Mesendoderm (in vitro differentiated cells): ENCODE measurements around the gene RAP1GDS1.
A peak's percentile ranks its signal among the peaks of the same experiment; 100 is the strongest.

Experiments
- DNase-seq: peaks from one replicate; pipeline ENCODE4 v3.0.0; 2013
- H2AK5ac ChIP-seq: 2 replicates; pipeline ENCODE4 v1.6.1; 2013; ENCODE audit warnings: low read length, inconsistent platforms
- H2BK120ac ChIP-seq: 2 replicates; pipeline ENCODE4 v1.6.1; 2013; ENCODE audit warnings: low read depth, mild to moderate bottlenecking, low read length, moderate library complexity, mixed read lengths
- H2BK15ac ChIP-seq: replicated peaks from 2 replicates; pipeline ENCODE4 v1.6.1; 2013; ENCODE audit warnings: low read depth, mild to moderate bottlenecking, moderate library complexity
- H2BK5ac ChIP-seq: 2 replicates; pipeline ENCODE4 v1.6.1; 2013; ENCODE audit warnings: low read length, inconsistent platforms
- H3K18ac ChIP-seq: 2 replicates; pipeline ENCODE4 v1.6.1; 2013; ENCODE audit warnings: mild to moderate bottlenecking, low read length, mixed read lengths
- H3K23ac ChIP-seq: one replicate; pipeline ENCODE4 v1.6.1; 2013; ENCODE audit warnings: low read length
- H3K27ac ChIP-seq: 2 replicates; pipeline ENCODE4 v1.5.1; 2013; ENCODE audit warnings: low read depth, mild to moderate bottlenecking, inconsistent platforms, low read length, moderate library complexity
- H3K27me3 ChIP-seq: 2 replicates; pipeline ENCODE4 v1.6.1; 2013; ENCODE audit warnings: low read length, control low read depth, mild to moderate bottlenecking, inconsistent platforms; ENCODE audit not compliant: insufficient read depth, poor library complexity
- H3K36me3 ChIP-seq: 2 replicates; pipeline ENCODE4 v1.6.1; 2013; ENCODE audit warnings: low read length, inconsistent platforms; ENCODE audit not compliant: control insufficient read depth, insufficient read depth
- H3K4ac ChIP-seq: one replicate; pipeline ENCODE4 v1.6.1; 2013; ENCODE audit warnings: low read depth, mild to moderate bottlenecking, low read length, moderate library complexity
- H3K4me1 ChIP-seq: 2 replicates; pipeline ENCODE4 v1.6.1; 2013; ENCODE audit warnings: low read depth, low read length, inconsistent platforms; ENCODE audit not compliant: control insufficient read depth
- H3K4me2 ChIP-seq: 2 replicates; pipeline ENCODE4 v1.6.1; 2013; ENCODE audit warnings: low read length
- H3K4me3 ChIP-seq: 2 replicates; pipeline ENCODE4 v1.5.1; 2013; ENCODE audit warnings: mild to moderate bottlenecking, low read length
- H3K56ac ChIP-seq: one replicate; pipeline ENCODE4 v1.6.1; 2013; ENCODE audit warnings: low read length
- H3K79me1 ChIP-seq: 2 replicates; pipeline ENCODE4 v1.6.1; 2013; ENCODE audit warnings: low read length, inconsistent platforms
- H3K79me2 ChIP-seq: 2 replicates; pipeline ENCODE4 v1.6.1; 2013; ENCODE audit warnings: mild to moderate bottlenecking, low read length; ENCODE audit not compliant: control insufficient read depth, insufficient read depth
- H3K9ac ChIP-seq: 2 replicates; pipeline ENCODE4 v1.6.1; 2013; ENCODE audit warnings: low read length, inconsistent platforms
- H4K5ac ChIP-seq: one replicate; pipeline ENCODE4 v1.6.1; 2013; ENCODE audit warnings: low read length
- H4K8ac ChIP-seq: one replicate; pipeline ENCODE4 v1.6.1; 2013; ENCODE audit warnings: low read depth, mild to moderate bottlenecking, control low read depth, low read length, moderate library complexity
- WGBS: extraction: QIAGEN DNeasy Blood & Tissue Kit; methylation state at CpG from one replicate; pipeline ENCODE4 v1.1.7; 2013; ENCODE audit warnings: low lambda C conversion rate, missing lambda C conversion rate; ENCODE audit not compliant: insufficient coverage; ENCODE audit errors: extremely low coverage; 5-methylcytosine and 5-hydroxymethylcytosine counted together

RAP1GDS1 gene

DNA sequence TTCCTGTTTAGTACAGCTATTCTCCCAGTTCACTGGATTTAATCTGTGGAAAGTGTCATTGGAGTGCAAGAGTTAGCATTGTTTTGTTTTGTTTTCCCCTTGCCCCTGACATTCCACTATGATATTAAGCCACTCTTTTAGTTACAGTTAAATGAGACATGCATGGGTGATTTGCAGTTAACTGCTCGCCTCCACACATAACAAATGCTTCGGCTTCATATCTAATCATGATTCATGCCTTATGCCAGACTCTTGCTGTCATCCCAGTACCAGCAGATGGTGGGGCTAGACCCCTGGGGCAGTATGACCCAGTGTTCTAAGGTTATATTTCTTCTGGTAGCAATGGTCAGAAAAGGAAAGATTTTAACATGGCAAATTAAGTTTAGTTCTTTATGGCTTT is 80.1 kb downstream of the RAP1GDS1 start:
- peak; percentile 54 for DNase-seq
- WGBS, result no CpG with 5 or more reads among the region's 2 CpGs

DNA sequence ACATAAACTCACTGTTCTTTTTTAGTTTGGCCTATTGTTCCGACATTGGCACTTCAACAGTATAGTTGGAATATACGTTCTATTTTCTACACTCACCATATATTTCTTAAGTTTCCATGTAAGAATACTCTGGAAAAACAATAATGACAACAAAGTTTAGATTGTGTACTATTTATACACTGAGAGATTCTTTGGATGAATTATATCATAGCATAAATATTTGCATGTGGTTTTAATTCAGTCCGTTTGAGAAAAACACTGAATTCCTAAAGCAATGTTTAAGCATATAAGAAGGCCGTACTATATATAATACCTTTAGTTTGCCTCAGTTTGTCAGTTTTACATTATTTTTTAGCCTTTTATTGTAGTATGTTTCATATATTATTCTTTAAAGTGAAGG is 82.4 kb downstream of the RAP1GDS1 start:
- no peak overlapping the region for H4K5ac ChIP-seq
- H2AK5ac ChIP-seq, result no peak overlapping the region
- no peaks in the 10 kb centered on the region for H3K79me2 ChIP-seq
- no peak overlapping the region for H3K4me2 ChIP-seq
- H4K8ac ChIP-seq, result no peak overlapping the region
- peaks cover 2% of the 10 kb centered on the region for H3K79me1 ChIP-seq
- no peak overlapping the region for H2BK5ac ChIP-seq
- no peak overlapping the region for H3K4ac ChIP-seq
- H3K36me3 ChIP-seq, result no peaks in the 10 kb centered on the region
- no peak overlapping the region for H2BK120ac ChIP-seq
- H3K9ac ChIP-seq, result no peak overlapping the region
- no CpG with 5 or more reads among the region's 4 CpGs for WGBS
- H3K27ac ChIP-seq, result no peak overlapping the region
- H3K56ac ChIP-seq, result no peak overlapping the region
- DNase-seq, result no peak
- no peak overlapping the region for H3K18ac ChIP-seq
- H3K4me1 ChIP-seq, result no peaks in the 10 kb centered on the region
- H3K4me3 ChIP-seq, result no peak overlapping the region
- no peak overlapping the region for H2BK15ac ChIP-seq
- H3K23ac ChIP-seq, result no peak overlapping the region
- no peaks in the 10 kb centered on the region for H3K27me3 ChIP-seq

More for the DNA sequence above, 80.1 kb downstream of the RAP1GDS1 start:
- no peak overlapping the region for H3K4me2 ChIP-seq
- H4K5ac ChIP-seq, result no peak overlapping the region
- H3K4me1 ChIP-seq, result no peaks in the 10 kb centered on the region
- no peak overlapping the region for H4K8ac ChIP-seq
- no peaks in the 10 kb centered on the region for H3K27me3 ChIP-seq
- no peak overlapping the region for H2BK5ac ChIP-seq
- H2BK120ac ChIP-seq, result no peak overlapping the region
- no peak overlapping the region for H3K23ac ChIP-seq
- no peak overlapping the region for H3K4ac ChIP-seq
- H2AK5ac ChIP-seq, result no peak overlapping the region
- no peaks in the 10 kb centered on the region for H3K79me2 ChIP-seq
- H3K27ac ChIP-seq, result no peak overlapping the region
- H3K56ac ChIP-seq, result no peak overlapping the region
- no peaks in the 10 kb centered on the region for H3K36me3 ChIP-seq
- H3K4me3 ChIP-seq, result no peak overlapping the region
- no peaks in the 10 kb centered on the region for H3K79me1 ChIP-seq
- H3K9ac ChIP-seq, result no peak overlapping the region
- H3K18ac ChIP-seq, result no peak overlapping the region
- H2BK15ac ChIP-seq, result no peak overlapping the region

DNA sequence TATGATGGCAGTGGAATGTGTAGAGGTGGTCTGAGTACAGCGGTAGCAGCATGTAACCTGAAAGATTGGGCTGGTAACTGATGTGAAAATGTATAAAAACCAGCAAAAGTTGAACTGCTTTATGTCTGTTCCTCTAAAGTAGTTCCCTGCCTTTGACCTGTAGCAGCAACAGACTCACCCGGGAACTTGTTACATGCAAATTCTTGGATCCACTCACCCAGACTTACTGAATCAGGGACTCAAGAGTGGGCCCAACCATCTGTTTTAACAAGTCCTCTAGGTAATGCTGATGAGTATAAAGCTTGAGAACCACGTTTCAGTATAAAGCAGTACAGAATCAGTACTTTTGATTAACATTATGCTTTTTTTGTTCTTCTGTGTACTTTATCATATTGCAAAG is 84.7 kb downstream of the RAP1GDS1 start:
- no peaks in the 10 kb centered on the region for H3K27me3 ChIP-seq
- H4K8ac ChIP-seq, result no peak overlapping the region
- H3K18ac ChIP-seq, result no peak overlapping the region
- no peak overlapping the region for H2BK15ac ChIP-seq
- no peak overlapping the region for H3K9ac ChIP-seq
- no CpG with 5 or more reads among the region's 3 CpGs for WGBS
- H2BK5ac ChIP-seq, result no peak overlapping the region
- H2BK120ac ChIP-seq, result no peak overlapping the region
- H3K4me3 ChIP-seq, result no peak overlapping the region
- no peaks in the 10 kb centered on the region for H3K79me2 ChIP-seq
- DNase-seq, result no peak
- H2AK5ac ChIP-seq, result no peak overlapping the region
- no peak overlapping the region for H3K4me2 ChIP-seq
- H3K27ac ChIP-seq, result no peak overlapping the region
- no peak overlapping the region for H3K56ac ChIP-seq
- no peak overlapping the region for H3K23ac ChIP-seq
- no peaks in the 10 kb centered on the region for H3K4me1 ChIP-seq
- H3K79me1 ChIP-seq, result peaks cover 2% of the 10 kb centered on the region
- no peaks in the 10 kb centered on the region for H3K36me3 ChIP-seq
- no peak overlapping the region for H4K5ac ChIP-seq
- no peak overlapping the region for H3K4ac ChIP-seq

DNA sequence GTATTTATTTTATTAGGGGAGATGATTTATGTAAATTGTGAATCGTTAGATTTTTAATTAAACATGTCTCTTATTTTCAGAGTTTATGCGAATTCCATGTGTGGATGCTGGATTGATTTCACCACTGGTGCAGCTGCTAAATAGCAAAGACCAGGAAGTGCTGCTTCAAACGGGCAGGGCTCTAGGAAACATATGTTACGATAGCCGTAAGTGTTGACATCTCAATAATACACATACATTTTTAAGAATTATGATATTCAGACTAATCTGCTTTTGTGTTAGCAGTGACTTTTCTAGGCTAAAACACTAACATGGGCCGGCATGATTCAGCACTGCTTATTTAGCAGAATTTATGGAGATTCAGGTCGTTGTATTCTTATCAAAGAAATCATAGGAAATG is 91.2 kb downstream of the RAP1GDS1 start:
- Histone ChIP-seq H3K23ac (no peak overlapping the region), H2BK120ac (no peak overlapping the region), H3K4ac (no peak overlapping the region), H4K8ac (no peak overlapping the region), H3K56ac (no peak overlapping the region), H3K79me2 (no peaks in the 10 kb centered on the region), H2BK5ac (no peak overlapping the region), H3K27ac (no peak overlapping the region), H3K36me3 (no peaks in the 10 kb centered on the region), H3K79me1 (peaks cover 2% of the 10 kb centered on the region), H3K27me3 (no peaks in the 10 kb centered on the region), H2AK5ac (no peak overlapping the region), H3K4me3 (no peak overlapping the region), H3K4me2 (no peak overlapping the region), H2BK15ac (no peak overlapping the region), H3K4me1 (no peaks in the 10 kb centered on the region), H4K5ac (no peak overlapping the region), H3K18ac (no peak overlapping the region), H3K9ac (no peak overlapping the region)
- 100% methylated on average over 2 of the region's 7 CpGs for WGBS
- no peak for DNase-seq

DNA sequence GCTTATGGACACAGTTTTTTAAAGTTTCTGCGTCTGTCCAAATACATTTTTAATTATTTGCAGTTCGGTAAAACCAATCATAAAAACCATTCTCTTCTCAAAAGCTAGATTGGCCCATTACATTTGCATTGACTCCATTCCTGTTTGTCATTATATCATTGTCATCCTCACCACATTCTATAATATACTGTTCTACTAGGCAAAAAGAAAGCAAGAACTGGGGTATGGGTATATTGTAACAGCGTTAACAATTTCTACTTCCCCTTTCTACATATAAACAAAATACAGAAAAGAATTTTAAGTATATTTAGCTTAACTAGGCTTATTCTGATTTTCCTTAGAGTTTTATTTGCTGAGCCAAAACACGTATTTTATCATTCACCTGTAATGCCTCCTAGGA is 91.8 kb downstream of the RAP1GDS1 start:
- Histone ChIP-seq H3K23ac (no peak overlapping the region), H3K27me3 (no peaks in the 10 kb centered on the region), H3K18ac (no peak overlapping the region), H2BK15ac (no peak overlapping the region), H4K8ac (no peak overlapping the region), H3K4me3 (no peak overlapping the region), H3K56ac (no peak overlapping the region), H2BK120ac (no peak overlapping the region), H2BK5ac (no peak overlapping the region), H4K5ac (no peak overlapping the region), H3K4ac (no peak overlapping the region), H3K79me2 (no peaks in the 10 kb centered on the region), H3K9ac (no peak overlapping the region), H3K36me3 (no peaks in the 10 kb centered on the region), H3K27ac (no peak overlapping the region), H2AK5ac (no peak overlapping the region), H3K4me1 (no peaks in the 10 kb centered on the region), H3K4me2 (no peak overlapping the region), H3K79me1 (no peaks in the 10 kb centered on the region)
- DNase-seq, result no peak
- no CpG with 5 or more reads among the region's 4 CpGs for WGBS

DNA sequence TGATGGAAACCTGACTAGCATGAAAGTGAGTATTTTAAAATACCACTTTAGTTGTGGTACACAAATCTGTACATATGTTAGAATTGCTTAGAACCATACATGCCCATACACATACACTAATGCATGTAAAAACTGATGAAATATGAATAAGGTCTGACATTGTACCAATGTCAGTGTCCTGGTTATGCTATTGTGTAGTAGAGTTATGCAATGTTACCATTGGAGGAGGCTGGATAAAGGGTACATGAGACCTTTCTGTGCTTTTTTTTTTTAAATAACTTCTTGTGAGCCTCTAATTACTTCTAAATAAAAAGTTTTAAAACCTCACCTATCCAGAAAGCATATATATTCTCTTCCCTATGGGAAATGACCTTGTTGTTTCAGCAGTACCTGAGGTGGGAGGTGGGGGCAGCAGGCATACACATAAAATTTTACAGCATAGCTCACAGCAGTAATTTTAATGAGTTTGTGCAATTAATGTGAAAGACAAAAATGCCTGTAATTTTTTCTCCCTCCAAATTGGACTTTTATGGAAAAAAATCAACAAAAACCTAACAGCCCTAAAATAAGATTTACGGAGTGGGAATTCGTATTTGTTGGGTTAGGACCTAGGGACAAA is 97.6 kb downstream of the RAP1GDS1 start:
- H3K9ac ChIP-seq, result no peak overlapping the region
- no peaks in the 10 kb centered on the region for H3K4me1 ChIP-seq
- no peak overlapping the region for H2BK15ac ChIP-seq
- no peaks in the 10 kb centered on the region for H3K27me3 ChIP-seq
- no peak overlapping the region for H2BK120ac ChIP-seq
- H3K36me3 ChIP-seq, result no peaks in the 10 kb centered on the region
- no peaks in the 10 kb centered on the region for H3K79me2 ChIP-seq
- H2BK5ac ChIP-seq, result no peak overlapping the region
- H3K23ac ChIP-seq, result no peak overlapping the region
- no peak overlapping the region for H3K4ac ChIP-seq
- no peak overlapping the region for H3K4me3 ChIP-seq
- no peak overlapping the region for H3K18ac ChIP-seq
- no peaks in the 10 kb centered on the region for H3K79me1 ChIP-seq
- no peak overlapping the region for H4K5ac ChIP-seq
- no peak overlapping the region for H3K56ac ChIP-seq
- no peak overlapping the region for H2AK5ac ChIP-seq
- no peak overlapping the region for H3K27ac ChIP-seq
- no peak for DNase-seq
- no CpG with 5 or more reads among the region's 2 CpGs for WGBS
- no peak overlapping the region for H4K8ac ChIP-seq
- no peak overlapping the region for H3K4me2 ChIP-seq
